CD4-positive, CD25-positive, alpha-beta regulatory T cell (primary cell): Measurements from ENCODE around the gene GPX3. TPM values are rescaled to one million over a fixed set of nuclear protein-coding genes. Genes with fewer than 3 reads are reported as not detected.

Experiments used
- ATAC-seq, 2 donors: fragments of 150-1000 bp; cut with Tn5 transposase; one replicate each; pipeline ENCODE4 v1.10.0; 2021; ENCODE audit warnings: low read depth in 2 of 2, moderate number of reproducible peaks in 2 of 2, moderate library complexity in 1 of 2
- DNase-seq, 3 donors: peaks; one replicate each; pipeline versions ENCODE4 v3.0.0 to v3.0.0-alpha.2; 2012 to 2022; ENCODE audit warnings: mixed read lengths in 1 of 3
- H3K27ac ChIP-seq: one replicate; pipeline ENCODE4 v1.7.0; 2013; ENCODE audit warnings: mild to moderate bottlenecking, low read length; ENCODE audit not compliant: insufficient read depth, poor library complexity, severe bottlenecking
- H3K27me3 ChIP-seq: one replicate; pipeline ENCODE4 v1.7.0; 2013; ENCODE audit warnings: low read length; ENCODE audit not compliant: control insufficient read depth, insufficient read depth
- H3K36me3 ChIP-seq: one replicate; pipeline ENCODE4 v1.7.0; 2013; ENCODE audit warnings: mild to moderate bottlenecking, low read length, moderate library complexity; ENCODE audit not compliant: control insufficient read depth, insufficient read depth
- H3K4me1 ChIP-seq: 2 replicates; pipeline ENCODE4 v1.7.0; 2013; ENCODE audit warnings: mild to moderate bottlenecking, low read length; ENCODE audit not compliant: insufficient read depth, control insufficient read depth, poor library complexity, severe bottlenecking
- H3K4me3 ChIP-seq: one replicate; pipeline ENCODE4 v1.7.0; 2013; ENCODE audit warnings: low read depth, mild to moderate bottlenecking, low read length, moderate library complexity
- H3K9me3 ChIP-seq, 2 experiments: 1 replicate in 1 of 2; 2 replicates in 1 of 2; pipeline ENCODE4 v1.7.0; 2013; ENCODE audit warnings: low read length in 2 of 2, mild to moderate bottlenecking in 1 of 2, moderate library complexity in 1 of 2; ENCODE audit not compliant: control insufficient read depth in 2 of 2
- H3K27ac Mint-ChIP-seq, 3 donors: one replicate each; pipeline ENCODE4 v1.8.0; 2020 to 2022; ENCODE audit warnings: mild to moderate bottlenecking in 3 of 3, mixed read lengths in 3 of 3, moderate library complexity in 2 of 3
- H3K27me3 Mint-ChIP-seq: one replicate; pipeline ENCODE4 v1.8.0; 2022; ENCODE audit warnings: mild to moderate bottlenecking, mixed read lengths
- H3K36me3 Mint-ChIP-seq: one replicate; pipeline ENCODE4 v1.8.0; 2020; ENCODE audit warnings: mixed read lengths
- H3K4me1 Mint-ChIP-seq, 4 donors: one replicate each; pipeline ENCODE4 v1.8.0; 2020 to 2022; ENCODE audit warnings: mixed read lengths in 4 of 4, mild to moderate bottlenecking in 1 of 4
- H3K4me3 Mint-ChIP-seq, 4 donors: one replicate each; pipeline ENCODE4 v1.8.0; 2020 to 2022; ENCODE audit warnings: mild to moderate bottlenecking in 4 of 4, mixed read lengths in 4 of 4, moderate library complexity in 3 of 4
- H3K9me3 Mint-ChIP-seq, 7 donors: one replicate each; pipeline ENCODE4 v1.8.0; 2020 to 2022; ENCODE audit warnings: mixed read lengths in 7 of 7, mild to moderate bottlenecking in 3 of 7, moderate library complexity in 2 of 7
- polyA plus RNA-seq, 4 donors: library from polyadenylated mRNA; unstranded; fragments of 300-500 nt; fragmentation: Illumina TruSeq; gene quantifications; one replicate each; pipeline ENCODE4 v1.2.3, GENCODE V29; 2021
- total RNA-seq: library from RNA; stranded (reverse); gene quantifications from one replicate; pipeline ENCODE4 v1.2.3, GENCODE V29; 2022

GPX3 gene
- total and polyA plus RNA-seq, 5 donors from 2014 or later = 0.52 to 1.3 (median 1.0) TPM

- Mint-ChIP-seq H3K36me3 (peaks cover 38% of the 10 kb centered on the region), H3K9me3 (no peaks in the 10 kb centered on the region), H3K27me3 (no peaks in the 10 kb centered on the region), H3K27ac (peak overlapping the region in 2 of 3 donors; percentile 26 to 68), H3K4me1 (peaks cover 21 to 92% (median 62%) of the 10 kb centered on the region in 4 donors), H3K4me3 (peak overlapping the region in 1 of 4 donors; percentile 79)
- peaks cover 62% of the 10 kb centered on the region for H3K36me3 ChIP-seq
- DNase-seq (no peak), ATAC-seq (no peak)
- H3K27me3 ChIP-seq = no peaks in the 10 kb centered on the region
- no peak overlapping the region for H3K27ac ChIP-seq
- no peak overlapping the region for H3K4me3 ChIP-seq
- H3K9me3 ChIP-seq = no peaks in the 10 kb centered on the region
- H3K4me1 ChIP-seq = peaks cover 85% of the 10 kb centered on the region
Observed at GRCh38 chr5:151071021-151071420, 50.6 kb downstream of the GPX3 start.

DNA sequence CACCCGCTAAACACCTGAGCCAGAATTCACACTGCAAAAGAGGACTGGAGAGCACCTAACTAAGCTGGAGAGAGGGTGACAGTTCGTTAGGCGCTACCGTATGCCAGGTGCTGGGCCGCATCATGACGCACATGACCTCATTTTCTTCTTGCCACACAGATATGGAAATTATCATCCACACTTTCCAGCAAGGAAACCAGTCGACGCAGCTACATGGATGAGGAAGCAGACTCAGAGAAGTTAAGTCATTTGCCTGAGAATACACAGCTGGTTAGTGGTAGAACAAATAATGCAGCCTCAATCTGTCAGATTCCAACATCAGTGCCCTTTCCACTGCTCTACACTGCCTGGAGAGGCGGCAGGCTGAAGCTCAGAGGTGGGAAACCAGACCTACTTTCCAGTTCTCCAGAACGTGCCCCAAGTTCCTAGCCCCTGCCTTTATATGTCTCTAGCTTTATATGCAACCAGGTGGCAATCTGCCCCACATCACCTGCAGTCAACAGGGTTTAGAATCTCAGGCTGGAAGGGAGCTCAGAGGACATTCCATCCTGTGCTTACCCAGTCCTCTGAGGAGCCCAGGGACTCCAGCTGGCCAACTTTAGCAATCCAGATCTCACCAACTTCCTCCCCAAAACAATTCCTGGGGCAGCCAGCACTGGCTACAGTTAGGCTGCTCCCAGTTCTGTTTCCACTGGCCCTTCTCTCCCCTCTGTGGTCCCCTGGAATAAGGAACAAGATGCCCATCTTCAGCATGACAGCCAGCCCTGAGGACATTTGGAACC, 51.6 kb downstream of the GPX3 start:
- Mint-ChIP-seq H3K27ac (peak overlapping the region; percentile 64 to 87 (median 87)), H3K27me3 (no peaks in the 10 kb centered on the region), H3K36me3 (peaks cover 46% of the 10 kb centered on the region), H3K4me1 (peaks cover 23 to 92% (median 68%) of the 10 kb centered on the region in 4 donors), H3K9me3 (no peaks in the 10 kb centered on the region), H3K4me3 (peak overlapping the region in 3 of 4 donors; percentile 19 to 79 (median 35))
- Histone ChIP-seq H3K27ac (no peak overlapping the region), H3K36me3 (peaks cover 57% of the 10 kb centered on the region), H3K4me1 (peaks cover 86% of the 10 kb centered on the region), H3K27me3 (no peaks in the 10 kb centered on the region), H3K4me3 (no peak overlapping the region), H3K9me3 (no peaks in the 10 kb centered on the region)
- DNase-seq = no peak
- no peak for ATAC-seq

DNA sequence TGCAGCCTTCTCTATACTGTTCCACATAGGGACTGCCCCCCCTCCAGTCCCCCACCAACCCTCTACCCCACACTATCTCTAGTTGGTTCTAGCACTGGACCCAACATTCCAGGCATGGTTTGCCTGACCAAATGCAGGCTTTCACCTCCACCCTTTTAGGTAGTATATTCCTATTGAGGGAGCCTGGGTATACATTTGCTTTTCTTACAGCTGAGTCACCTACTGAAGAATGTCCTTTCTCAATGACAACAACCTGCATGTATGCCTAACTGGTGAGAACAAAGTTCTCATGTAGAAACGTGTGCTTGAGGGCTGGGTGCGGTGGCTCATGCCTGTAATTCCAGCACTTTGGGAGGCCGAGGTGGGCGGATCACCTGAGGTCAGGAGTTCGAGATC, 52.2 kb downstream of the GPX3 start:
- Mint-ChIP-seq H3K27ac (peak overlapping the region; percentile 64 to 87 (median 87)), H3K4me3 (peak overlapping the region in 2 of 4 donors; percentile 38 to 79), H3K4me1 (peaks cover 27 to 92% (median 68%) of the 10 kb centered on the region in 4 donors), H3K9me3 (no peaks in the 10 kb centered on the region), H3K36me3 (peaks cover 42% of the 10 kb centered on the region), H3K27me3 (no peaks in the 10 kb centered on the region)
- Histone ChIP-seq H3K27ac (no peak overlapping the region), H3K9me3 (no peaks in the 10 kb centered on the region), H3K4me1 (peaks cover 86% of the 10 kb centered on the region), H3K4me3 (no peak overlapping the region), H3K36me3 (peaks cover 51% of the 10 kb centered on the region), H3K27me3 (no peaks in the 10 kb centered on the region)
- ATAC-seq (no peak), DNase-seq (no peak)

GRCh38 chr5:151073280-151073679, 52.9 kb downstream of the GPX3 start:
- no peak overlapping the region for H3K27ac ChIP-seq
- H3K4me1 ChIP-seq = peaks cover 86% of the 10 kb centered on the region
- Mint-ChIP-seq H3K4me3 (peak overlapping the region in 2 of 4 donors; percentile 35 to 52), H3K4me1 (peaks cover 33 to 92% (median 70%) of the 10 kb centered on the region in 4 donors), H3K36me3 (peaks cover 46% of the 10 kb centered on the region), H3K27ac (peak overlapping the region in 1 of 3 donors; percentile 64), H3K9me3 (no peaks in the 10 kb centered on the region), H3K27me3 (no peaks in the 10 kb centered on the region)
- no peaks in the 10 kb centered on the region for H3K9me3 ChIP-seq
- DNase-seq = no peak
- no peaks in the 10 kb centered on the region for H3K27me3 ChIP-seq
- ATAC-seq = no peak
- peaks cover 45% of the 10 kb centered on the region for H3K36me3 ChIP-seq
- no peak overlapping the region for H3K4me3 ChIP-seq

- Histone ChIP-seq H3K36me3 (peaks cover 37% of the 10 kb centered on the region), H3K4me3 (no peak overlapping the region), H3K27me3 (no peaks in the 10 kb centered on the region), H3K4me1 (peaks cover 86% of the 10 kb centered on the region), H3K9me3 (no peaks in the 10 kb centered on the region), H3K27ac (no peak overlapping the region)
- H3K27me3 Mint-ChIP-seq = no peaks in the 10 kb centered on the region
- peaks cover 44% of the 10 kb centered on the region for H3K36me3 Mint-ChIP-seq
- ATAC-seq (no peak), DNase-seq (no peak)
- peak overlapping the region in 2 of 4 donors; percentile 24 to 52 for H3K4me3 Mint-ChIP-seq
- H3K4me1 Mint-ChIP-seq = peaks cover 37 to 92% (median 69%) of the 10 kb centered on the region in 4 donors
- H3K9me3 Mint-ChIP-seq = no peaks in the 10 kb centered on the region
- H3K27ac Mint-ChIP-seq = peak overlapping the region in 2 of 3 donors; percentile 56 to 69
Observed at GRCh38 chr5:151074557-151074956, 54.2 kb downstream of the GPX3 start.

DNA sequence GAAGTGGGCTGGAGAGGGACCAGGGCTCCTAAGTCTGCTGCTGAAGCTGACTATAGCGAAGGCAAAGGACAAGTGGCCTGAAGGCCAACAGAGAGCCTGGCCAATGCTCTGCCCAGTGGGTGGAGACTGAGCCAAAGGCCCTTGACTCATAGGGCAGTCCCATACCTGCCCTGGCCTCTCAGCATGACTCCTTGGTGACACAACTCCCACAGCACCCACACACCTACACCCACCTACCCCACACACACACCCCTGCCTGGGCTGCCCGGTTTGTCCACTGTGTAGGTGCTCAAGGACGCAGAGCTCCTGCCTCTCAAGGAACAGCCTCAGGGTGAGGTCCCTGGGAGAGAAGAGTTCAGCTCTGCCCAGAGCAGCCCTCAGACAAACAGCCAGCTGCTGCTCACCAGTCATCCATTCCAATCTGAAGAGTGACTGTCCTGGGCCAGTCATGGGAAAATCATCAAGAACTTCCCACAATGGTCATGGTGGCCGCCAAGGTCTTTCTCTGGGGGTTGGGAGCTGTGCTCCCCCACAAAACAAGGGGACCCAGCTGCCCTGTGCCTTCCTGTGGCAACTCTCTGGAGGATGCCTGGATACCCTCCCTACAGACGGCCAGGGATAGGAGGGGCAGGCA, 55.4 kb downstream of the GPX3 start:
- peak overlapping the region; percentile 52 for H3K27ac ChIP-seq
- no peaks in the 10 kb centered on the region for H3K9me3 ChIP-seq
- H3K4me3 ChIP-seq = peak overlapping the region; percentile 32
- peaks cover 78% of the 10 kb centered on the region for H3K4me1 ChIP-seq
- Mint-ChIP-seq H3K4me3 (peak overlapping the region; percentile 44 to 96 (median 94)), H3K27me3 (no peaks in the 10 kb centered on the region), H3K36me3 (peaks cover 39% of the 10 kb centered on the region), H3K27ac (peak overlapping the region; percentile 81 to 94 (median 88)), H3K4me1 (peaks cover 37 to 84% (median 59%) of the 10 kb centered on the region in 4 donors), H3K9me3 (no peaks in the 10 kb centered on the region)
- ATAC-seq (no peak), DNase-seq (no peak)
- peaks cover 29% of the 10 kb centered on the region for H3K36me3 ChIP-seq
- no peaks in the 10 kb centered on the region for H3K27me3 ChIP-seq

DNA sequence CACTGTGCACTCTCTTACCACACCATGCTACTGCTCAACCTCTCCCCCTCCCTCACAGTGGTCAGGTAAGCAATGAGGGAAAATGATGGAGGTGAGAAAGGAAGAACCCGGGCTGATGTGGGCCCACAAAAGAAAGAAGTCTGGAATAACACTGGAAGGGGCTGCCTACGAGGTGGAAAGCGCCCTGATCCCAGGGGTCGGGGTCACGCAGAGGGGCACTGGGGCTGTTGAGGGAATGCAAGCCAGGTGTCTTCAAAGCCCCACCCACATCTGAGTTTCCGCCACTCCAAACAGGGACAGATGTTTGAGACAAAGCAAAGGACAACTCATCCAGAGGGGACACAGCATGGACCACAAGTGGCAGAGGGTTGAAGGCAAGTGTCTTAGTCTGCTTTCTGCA, 56.2 kb downstream of the GPX3 start:
- H3K4me3 ChIP-seq = peak overlapping the region; percentile 99
- peaks cover 37% of the 10 kb centered on the region for H3K36me3 Mint-ChIP-seq

More for the DNA sequence above, 56.2 kb downstream of the GPX3 start:
- H3K4me1 Mint-ChIP-seq = peaks cover 31 to 81% (median 54%) of the 10 kb centered on the region in 4 donors
- no peaks in the 10 kb centered on the region for H3K27me3 Mint-ChIP-seq
- Histone ChIP-seq H3K4me1 (peaks cover 75% of the 10 kb centered on the region), H3K27me3 (no peaks in the 10 kb centered on the region), H3K36me3 (peaks cover 28% of the 10 kb centered on the region), H3K27ac (peak overlapping the region; percentile 52), H3K9me3 (no peaks in the 10 kb centered on the region)
- H3K4me3 Mint-ChIP-seq = peak overlapping the region; percentile 44 to 96 (median 94)
- H3K9me3 Mint-ChIP-seq = no peaks in the 10 kb centered on the region
- ATAC-seq (no peak), DNase-seq (no peak)
- peak overlapping the region; percentile 71 to 92 (median 88) for H3K27ac Mint-ChIP-seq
